Stimulated activated CD4-positive, alpha-beta T cell treated with anti-CD3 and anti-CD28 coated beads, Interleukin-1b, Interleukin-23, amount 100 ng/mL, for 4 hours (primary cell): ENCODE data around the gene TUBB2A.
"Not testable (repeated sequence)": the region's sequence is repeated elsewhere in the genome, so short reads cannot be mapped to it uniquely, and the experiment has no call there.

Source experiments
- DNase-seq, 2 donors: peaks; one replicate each; pipeline ENCODE4 v3.0.0-alpha.2; 2020; ENCODE audit warnings: low read depth in 2 of 2

The TUBB2A gene

GRCh38 chr6:3155416-3155815 is 1.9 kb downstream of the TUBB2A start:
- DNase-seq = not testable (repeated sequence)

- DNase-seq = no peak
These were observed 4.7 kb downstream of the TUBB2A start for GRCh38 chr6:3152689-3153088.

GRCh38 chr6:3151691-3152090 is 5.7 kb downstream of the TUBB2A start:
- no peak for DNase-seq

GRCh38 chr6:3147914-3148757 is 9.2 kb downstream of the TUBB2A start:
- no peak for DNase-seq

- no peak for DNase-seq
These were observed 12.8 kb downstream of the TUBB2A start for GRCh38 chr6:3144571-3144970.

GRCh38 chr6:3143158-3143557 is 14.2 kb downstream of the TUBB2A start:
- no peak for DNase-seq

- DNase-seq = no peak
These were observed 14.8 kb downstream of the TUBB2A start for GRCh38 chr6:3142536-3142935.

GRCh38 chr6:3140201-3140600 is 17.1 kb downstream of the TUBB2A start:
- DNase-seq = no peak

- DNase-seq = no peak
These were observed 18.0 kb downstream of the TUBB2A start for GRCh38 chr6:3139090-3139903.

- no peak for DNase-seq
These were observed 19.0 kb downstream of the TUBB2A start for GRCh38 chr6:3138341-3138740.

- DNase-seq = not testable (repeated sequence)
These were observed 19.5 kb downstream of the TUBB2A start for GRCh38 chr6:3137873-3138272.

GRCh38 chr6:3137057-3137777 is 20.1 kb downstream of the TUBB2A start:
- DNase-seq = no peak

GRCh38 chr6:3136292-3137011 is 20.9 kb downstream of the TUBB2A start:
- DNase-seq = no peak

- no peak for DNase-seq
These were observed 21.6 kb downstream of the TUBB2A start for GRCh38 chr6:3135668-3136291.

GRCh38 chr6:3133515-3133914 is 23.8 kb downstream of the TUBB2A start:
- no peak for DNase-seq

GRCh38 chr6:3131695-3132094 is 25.6 kb downstream of the TUBB2A start:
- no peak for DNase-seq

- DNase-seq = no peak
These were observed 28.8 kb downstream of the TUBB2A start for GRCh38 chr6:3128356-3129108.

- DNase-seq = no peak
These were observed 31.5 kb downstream of the TUBB2A start for GRCh38 chr6:3125815-3126214.

GRCh38 chr6:3124667-3125066 is 32.7 kb downstream of the TUBB2A start:
- no peak for DNase-seq

GRCh38 chr6:3122823-3123182 is 34.5 kb downstream of the TUBB2A start:
- DNase-seq = no peak

- DNase-seq = no peak
These were observed 36.6 kb downstream of the TUBB2A start for GRCh38 chr6:3120765-3121089.
